Neural progenitor cell (in vitro differentiated cells): Measurements from ENCODE around the gene TPBGL.

Experiments used
- CTCF ChIP-seq: fragments of 200-600 bp; sonication (generic); IDR thresholded peaks from 2 replicates; pipeline ENCODE4 v1.5.1; 2017; ENCODE audit warnings: antibody characterized with exemption, mild to moderate bottlenecking
- EZH2 ChIP-seq: fragments of 200-600 bp; sonication (generic); IDR thresholded peaks from 2 replicates; pipeline ENCODE4 v1.6.1; 2017; ENCODE audit warnings: antibody characterized with exemption, mild to moderate bottlenecking, moderate library complexity

- TF ChIP-seq EZH2: no peak
- no peak for TF ChIP-seq CTCF
Observed at GRCh38 chr11:75237050-75237449, 3.5 kb upstream of the TPBGL start.
